H9 (cell line): Measurements from ENCODE around the gene FBXO21. TPM values are rescaled to one million over a fixed set of nuclear protein-coding genes. Genes with fewer than 3 reads are reported as not detected.

Experiments used
- DNase-seq: peaks from one replicate; pipeline ENCODE4 v3.0.0-alpha.2; 2017
- H2AFZ ChIP-seq: one replicate; pipeline ENCODE4 v1.6.1; 2013; ENCODE audit warnings: mild to moderate bottlenecking, low read length, control low read depth, moderate library complexity
- H2AK5ac ChIP-seq: 2 replicates; pipeline ENCODE4 v1.6.1; 2013; ENCODE audit warnings: low read length, control low read depth, mixed read lengths; ENCODE audit not compliant: insufficient read length
- H2BK120ac ChIP-seq: one replicate; pipeline ENCODE4 v1.6.1; 2013; ENCODE audit warnings: low read depth, mild to moderate bottlenecking, low read length, control low read depth, inconsistent platforms; ENCODE audit not compliant: poor library complexity, severe bottlenecking
- H2BK12ac ChIP-seq: 2 replicates; pipeline ENCODE4 v1.6.1; 2013; ENCODE audit warnings: low read length, control low read depth, mixed read lengths, low read depth; ENCODE audit not compliant: insufficient read length
- H2BK15ac ChIP-seq: 2 replicates; pipeline ENCODE4 v1.6.1; 2013; ENCODE audit warnings: low read depth, low read length, control low read depth
- H2BK20ac ChIP-seq: one replicate; pipeline ENCODE4 v1.6.1; 2013; ENCODE audit warnings: low read depth, mild to moderate bottlenecking, low read length, control low read depth, inconsistent platforms; ENCODE audit not compliant: poor library complexity, severe bottlenecking
- H2BK5ac ChIP-seq: 2 replicates; pipeline ENCODE4 v1.6.1; 2013; ENCODE audit warnings: low read length, control low read depth, mixed read lengths; ENCODE audit not compliant: insufficient read length
- H3K14ac ChIP-seq: 2 replicates; pipeline ENCODE4 v1.6.1; 2013; ENCODE audit warnings: low read length, control low read depth; ENCODE audit not compliant: insufficient read depth
- H3K18ac ChIP-seq: 2 replicates; pipeline ENCODE4 v1.6.1; 2013; ENCODE audit warnings: low read depth, mild to moderate bottlenecking, mixed read lengths, low read length, control low read depth; ENCODE audit not compliant: insufficient read length
- H3K23ac ChIP-seq: 2 replicates; pipeline ENCODE4 v1.6.1; 2013; ENCODE audit warnings: low read length, control low read depth, mixed read lengths, low read depth; ENCODE audit not compliant: insufficient read length
- H3K23me2 ChIP-seq: 2 replicates; pipeline ENCODE4 v1.6.1; 2013; ENCODE audit warnings: low read depth, mild to moderate bottlenecking, mixed read lengths, low read length, control low read depth; ENCODE audit not compliant: insufficient read length, poor library complexity, severe bottlenecking
- H3K27ac ChIP-seq: 2 replicates; pipeline ENCODE4 v1.5.1; 2013; ENCODE audit warnings: low read length, control low read depth, mixed read lengths, low read depth; ENCODE audit not compliant: insufficient read length
- H3K27me3 ChIP-seq: 2 replicates; pipeline ENCODE4 v1.6.1; 2013; ENCODE audit warnings: low read length, control low read depth, inconsistent platforms; ENCODE audit not compliant: insufficient read depth
- H3K4ac ChIP-seq: 2 replicates; pipeline ENCODE4 v1.6.1; 2013; ENCODE audit warnings: low read depth, mild to moderate bottlenecking, control low read depth, inconsistent platforms, low read length, moderate library complexity
- H3K4me1 ChIP-seq: 2 replicates; pipeline ENCODE4 v1.6.1; 2013; ENCODE audit warnings: low read length, control low read depth, inconsistent platforms; ENCODE audit not compliant: insufficient read depth
- H3K4me2 ChIP-seq: 2 replicates; pipeline ENCODE4 v1.6.1; 2013; ENCODE audit warnings: low read length, control low read depth, mixed read lengths; ENCODE audit not compliant: insufficient read length, insufficient read depth
- H3K56ac ChIP-seq: 2 replicates; pipeline ENCODE4 v1.6.1; 2013; ENCODE audit warnings: low read depth, mild to moderate bottlenecking, mixed read lengths, low read length, control low read depth; ENCODE audit not compliant: insufficient read length
- H3K79me1 ChIP-seq: 2 replicates; pipeline ENCODE4 v1.6.1; 2013; ENCODE audit warnings: low read depth, mild to moderate bottlenecking, moderate library complexity, low read length, control low read depth, inconsistent platforms; ENCODE audit not compliant: insufficient read depth, poor library complexity, severe bottlenecking
- H3K79me2 ChIP-seq: 2 replicates; pipeline ENCODE4 v1.6.1; 2013; ENCODE audit warnings: low read length, control low read depth, inconsistent platforms; ENCODE audit not compliant: insufficient read depth
- H3K9ac ChIP-seq: 2 replicates; pipeline ENCODE4 v1.6.1; 2013; ENCODE audit warnings: low read length, control low read depth, mixed read lengths; ENCODE audit not compliant: insufficient read length; ENCODE audit errors: extremely low read depth
- H3K9me3 ChIP-seq: one replicate; pipeline ENCODE4 v1.6.1; 2013; ENCODE audit warnings: low read depth, low read length, inconsistent platforms; ENCODE audit not compliant: control insufficient read depth
- H3T11ph ChIP-seq: one replicate; pipeline ENCODE4 v1.6.1; 2013; ENCODE audit warnings: mild to moderate bottlenecking, low read length, control low read depth, inconsistent platforms
- H4K20me1 ChIP-seq: one replicate; pipeline ENCODE4 v1.6.1; 2013; ENCODE audit not compliant: control insufficient read depth, insufficient read length, insufficient read depth
- H4K5ac ChIP-seq: 2 replicates; pipeline ENCODE4 v1.6.1; 2013; ENCODE audit warnings: low read depth, mild to moderate bottlenecking, mixed read lengths, low read length, control low read depth; ENCODE audit not compliant: insufficient read length
- H4K8ac ChIP-seq: replicated peaks from 2 replicates; pipeline ENCODE4 v1.6.1; 2013; ENCODE audit warnings: low read length, control low read depth, mixed read lengths, low read depth; ENCODE audit not compliant: insufficient read length
- H4K91ac ChIP-seq: 2 replicates; pipeline ENCODE4 v1.6.1; 2013; ENCODE audit warnings: low read depth, mild to moderate bottlenecking, moderate library complexity, mixed read lengths, low read length, control low read depth; ENCODE audit not compliant: insufficient read length
- H3K27ac Mint-ChIP-seq, 3 experiments: 2 replicates in 2 of 3; 3 replicates in 1 of 3; pipeline ENCODE4 v1.8.0; 2020 to 2021; ENCODE audit warnings: mixed read lengths in 3 of 3, mild to moderate bottlenecking in 1 of 3, moderate library complexity in 1 of 3
- H3K27me3 Mint-ChIP-seq: 2 replicates; pipeline ENCODE4 v1.8.0; 2021; ENCODE audit warnings: low read depth, mild to moderate bottlenecking, moderate library complexity, mixed read lengths
- H3K36me3 Mint-ChIP-seq, 3 experiments: 2 replicates in 2 of 3; 3 replicates in 1 of 3; pipeline ENCODE4 v1.8.0; 2020 to 2021; ENCODE audit warnings: low read depth in 3 of 3, mixed read lengths in 3 of 3; ENCODE audit not compliant: insufficient read depth in 1 of 3
- H3K4me1 Mint-ChIP-seq, 2 experiments: 2 replicates each; pipeline ENCODE4 v1.8.0; 2020; ENCODE audit warnings: mixed read lengths in 2 of 2
- H3K4me3 Mint-ChIP-seq, 2 experiments: 2 replicates in 1 of 2; 3 replicates in 1 of 2; pipeline ENCODE4 v1.8.0; 2020 to 2021; ENCODE audit warnings: mild to moderate bottlenecking in 2 of 2, mixed read lengths in 2 of 2, moderate library complexity in 1 of 2
- H3K9me3 Mint-ChIP-seq, 2 experiments: 2 replicates in 1 of 2; 3 replicates in 1 of 2; pipeline ENCODE4 v1.8.0; 2020; ENCODE audit warnings: mild to moderate bottlenecking in 2 of 2, mixed read lengths in 2 of 2, moderate library complexity in 1 of 2
- WGBS: extraction: QIAGEN DNeasy Blood & Tissue Kit; methylation state at CpG from one replicate; pipeline ENCODE4 v1.1.7; 2013; ENCODE audit warnings: missing lambda C conversion rate, low lambda C conversion rate, mixed read lengths; ENCODE audit not compliant: insufficient read length; ENCODE audit errors: extremely low coverage; 5-methylcytosine and 5-hydroxymethylcytosine counted together
- total RNA-seq: library from RNA; stranded (reverse); gene quantifications from 2 replicates; pipeline ENCODE4 v1.2.1, GENCODE V29; 2021
- TF ChIP-seq, protein P1 (sequence below): fragments of 200-600 bp; sonication (generic); conservative IDR thresholded peaks from 3 replicates; pipeline ENCODE4 v1.8.0; 2021; ENCODE audit warnings: antibody characterized with exemption, mild to moderate bottlenecking

Gene FBXO21
- total RNA-seq, 1 experiment from 2014 or later: 58.6 TPM

DNA sequence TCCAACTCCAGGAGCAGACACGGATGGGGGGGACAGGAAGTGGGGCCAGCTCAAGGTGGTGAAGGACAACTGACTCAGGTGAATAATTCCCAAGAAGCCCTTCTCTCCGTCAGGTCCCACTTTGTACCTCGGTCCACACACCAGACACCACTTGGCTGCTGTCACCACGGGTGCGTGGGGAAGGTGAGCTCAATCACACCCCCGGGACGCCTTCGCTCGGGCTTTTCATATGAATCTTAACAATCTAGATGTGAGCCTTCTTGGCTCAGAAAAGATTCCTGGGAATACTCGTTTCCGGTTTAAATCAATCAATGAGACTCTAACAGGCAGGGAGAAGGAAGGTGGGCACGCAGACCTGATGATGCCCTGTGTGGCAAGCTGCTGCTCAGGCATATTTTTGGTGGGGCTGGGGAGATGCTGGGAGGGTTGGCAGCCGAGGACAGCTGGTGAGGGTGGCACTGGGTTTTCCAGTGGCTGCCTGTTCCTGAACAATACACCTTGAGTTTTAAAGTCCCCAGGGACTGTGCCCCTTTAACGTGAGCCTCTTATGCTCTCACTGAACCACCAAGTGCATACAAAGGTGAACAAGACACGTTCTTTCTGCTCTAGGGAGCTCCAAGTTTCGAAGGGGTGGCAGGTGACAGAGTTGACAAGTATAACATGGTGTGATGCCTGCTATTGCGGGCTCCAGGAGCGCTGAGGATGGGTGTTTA is 96.2 kb downstream of the FBXO21 start:
- H4K8ac ChIP-seq: no peak overlapping the region
- no peak overlapping the region for H3K4ac ChIP-seq
- no peak overlapping the region for H3K4me3 Mint-ChIP-seq
- TF ChIP-seq, protein P1, sequence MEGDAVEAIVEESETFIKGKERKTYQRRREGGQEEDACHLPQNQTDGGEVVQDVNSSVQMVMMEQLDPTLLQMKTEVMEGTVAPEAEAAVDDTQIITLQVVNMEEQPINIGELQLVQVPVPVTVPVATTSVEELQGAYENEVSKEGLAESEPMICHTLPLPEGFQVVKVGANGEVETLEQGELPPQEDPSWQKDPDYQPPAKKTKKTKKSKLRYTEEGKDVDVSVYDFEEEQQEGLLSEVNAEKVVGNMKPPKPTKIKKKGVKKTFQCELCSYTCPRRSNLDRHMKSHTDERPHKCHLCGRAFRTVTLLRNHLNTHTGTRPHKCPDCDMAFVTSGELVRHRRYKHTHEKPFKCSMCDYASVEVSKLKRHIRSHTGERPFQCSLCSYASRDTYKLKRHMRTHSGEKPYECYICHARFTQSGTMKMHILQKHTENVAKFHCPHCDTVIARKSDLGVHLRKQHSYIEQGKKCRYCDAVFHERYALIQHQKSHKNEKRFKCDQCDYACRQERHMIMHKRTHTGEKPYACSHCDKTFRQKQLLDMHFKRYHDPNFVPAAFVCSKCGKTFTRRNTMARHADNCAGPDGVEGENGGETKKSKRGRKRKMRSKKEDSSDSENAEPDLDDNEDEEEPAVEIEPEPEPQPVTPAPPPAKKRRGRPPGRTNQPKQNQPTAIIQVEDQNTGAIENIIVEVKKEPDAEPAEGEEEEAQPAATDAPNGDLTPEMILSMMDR: no peak
- H3T11ph ChIP-seq: no peak overlapping the region
- no peak overlapping the region for H4K5ac ChIP-seq
- no peak overlapping the region for H3K9ac ChIP-seq
- DNase-seq: no peak
- H3K18ac ChIP-seq: no peak overlapping the region
- H3K9me3 Mint-ChIP-seq: peaks cover 11 to 12% of the 10 kb centered on the region in 2 experiments
- H2BK120ac ChIP-seq: no peak overlapping the region
- H3K27me3 Mint-ChIP-seq: peaks cover 30% of the 10 kb centered on the region
- no peaks in the 10 kb centered on the region for H3K79me1 ChIP-seq
- H3K27ac Mint-ChIP-seq: no peak overlapping the region; a peak in 2 of 7 replicates
- no peaks in the 10 kb centered on the region for H3K79me2 ChIP-seq
- no peak overlapping the region for H2BK5ac ChIP-seq
- no peak overlapping the region for H2AK5ac ChIP-seq
- H3K27ac ChIP-seq: no peak overlapping the region
- no peak overlapping the region for H2BK12ac ChIP-seq
- H3K27me3 ChIP-seq: peaks cover 3% of the 10 kb centered on the region; the same call in 1 of the 2 replicates
- no peak overlapping the region; the same call in 1 of the 2 replicates for H3K14ac ChIP-seq
- H3K4me1 ChIP-seq: no peaks in the 10 kb centered on the region
- no peak overlapping the region for H3K23ac ChIP-seq
- H2BK15ac ChIP-seq: no peak overlapping the region
- no CpG with 5 or more reads among the region's 18 CpGs for WGBS
- H4K20me1 ChIP-seq: no peaks in the 10 kb centered on the region
- H3K36me3 Mint-ChIP-seq: peaks cover 6 to 17% (median 7%) of the 10 kb centered on the region in 3 experiments; a peak in 6 of 7 replicates
- H3K4me1 Mint-ChIP-seq: peaks cover 9 to 29% of the 10 kb centered on the region in 2 experiments
- no peak overlapping the region for H2AFZ ChIP-seq
- no peak overlapping the region for H4K91ac ChIP-seq
- H3K23me2 ChIP-seq: peaks cover 9% of the 10 kb centered on the region
- H3K9me3 ChIP-seq: no peaks in the 10 kb centered on the region
- no peak overlapping the region for H2BK20ac ChIP-seq
- no peak overlapping the region for H3K4me2 ChIP-seq
- no peak overlapping the region for H3K56ac ChIP-seq
